LNCAP (cell line): ENCODE measurements around the gene FBXO31.

Experiments
- TF ChIP-seq, protein P1 (sequence below): fragments of 450-650 bp; IDR thresholded peaks from 2 replicates; pipeline ENCODE4 v1.5.1; 2017; ENCODE audit warnings: mild to moderate bottlenecking

Gene FBXO31

GRCh38 chr16:87392821-87393679 is 9.5 kb upstream of the FBXO31 start:
- TF ChIP-seq, protein P1, sequence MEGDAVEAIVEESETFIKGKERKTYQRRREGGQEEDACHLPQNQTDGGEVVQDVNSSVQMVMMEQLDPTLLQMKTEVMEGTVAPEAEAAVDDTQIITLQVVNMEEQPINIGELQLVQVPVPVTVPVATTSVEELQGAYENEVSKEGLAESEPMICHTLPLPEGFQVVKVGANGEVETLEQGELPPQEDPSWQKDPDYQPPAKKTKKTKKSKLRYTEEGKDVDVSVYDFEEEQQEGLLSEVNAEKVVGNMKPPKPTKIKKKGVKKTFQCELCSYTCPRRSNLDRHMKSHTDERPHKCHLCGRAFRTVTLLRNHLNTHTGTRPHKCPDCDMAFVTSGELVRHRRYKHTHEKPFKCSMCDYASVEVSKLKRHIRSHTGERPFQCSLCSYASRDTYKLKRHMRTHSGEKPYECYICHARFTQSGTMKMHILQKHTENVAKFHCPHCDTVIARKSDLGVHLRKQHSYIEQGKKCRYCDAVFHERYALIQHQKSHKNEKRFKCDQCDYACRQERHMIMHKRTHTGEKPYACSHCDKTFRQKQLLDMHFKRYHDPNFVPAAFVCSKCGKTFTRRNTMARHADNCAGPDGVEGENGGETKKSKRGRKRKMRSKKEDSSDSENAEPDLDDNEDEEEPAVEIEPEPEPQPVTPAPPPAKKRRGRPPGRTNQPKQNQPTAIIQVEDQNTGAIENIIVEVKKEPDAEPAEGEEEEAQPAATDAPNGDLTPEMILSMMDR, result no peak

DNA sequence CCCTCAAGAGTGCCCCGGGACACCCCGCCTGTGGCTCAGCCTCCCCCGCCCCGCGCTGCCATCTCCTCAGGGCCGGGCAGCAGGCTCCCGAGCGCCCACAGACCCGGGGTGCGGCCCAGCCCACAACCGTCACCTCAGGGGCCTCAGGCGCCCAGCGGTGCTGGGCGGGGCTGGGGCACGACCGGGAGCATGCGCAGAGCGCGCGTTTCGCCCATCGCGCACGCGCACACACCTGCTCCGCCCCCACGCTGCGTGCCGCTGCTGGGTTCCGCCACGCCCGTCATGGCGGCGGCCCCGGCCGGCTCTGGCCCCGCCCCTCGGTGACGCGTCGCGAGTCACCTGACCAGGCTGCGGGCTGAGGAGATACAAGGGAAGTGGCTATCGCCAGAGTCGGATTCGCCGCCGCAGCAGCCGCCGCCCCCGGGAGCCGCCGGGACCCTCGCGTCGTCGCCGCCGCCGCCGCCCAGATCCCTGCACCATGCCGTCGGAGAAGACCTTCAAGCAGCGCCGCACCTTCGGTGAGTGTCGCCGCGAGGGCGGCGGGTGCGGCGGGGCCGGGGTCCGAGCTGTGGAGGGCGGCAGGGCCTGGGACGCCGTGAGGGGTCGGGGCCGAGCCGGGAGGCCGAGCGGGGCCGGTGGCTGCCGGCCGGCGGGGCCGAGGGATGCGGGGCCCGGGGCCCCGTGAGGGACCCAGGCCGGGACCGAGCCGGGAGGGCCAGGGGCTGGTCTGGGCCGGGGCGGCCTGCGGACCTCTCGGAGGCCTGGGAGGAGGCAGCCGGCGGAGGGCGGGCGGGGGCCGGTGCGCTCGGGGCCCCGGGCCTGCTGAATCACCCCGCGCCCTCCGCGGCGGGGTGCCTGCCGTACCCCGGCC is 8.6 kb upstream of the FBXO31 start, which contains the start of gene MAP1LC3B:
Gene MAP1LC3B (plus strand): TSS at position 387 of the 871 bp plus-strand sequence. CDS start 92 bp downstream, at position 479.
- TF ChIP-seq, protein P1, result no peak

DNA sequence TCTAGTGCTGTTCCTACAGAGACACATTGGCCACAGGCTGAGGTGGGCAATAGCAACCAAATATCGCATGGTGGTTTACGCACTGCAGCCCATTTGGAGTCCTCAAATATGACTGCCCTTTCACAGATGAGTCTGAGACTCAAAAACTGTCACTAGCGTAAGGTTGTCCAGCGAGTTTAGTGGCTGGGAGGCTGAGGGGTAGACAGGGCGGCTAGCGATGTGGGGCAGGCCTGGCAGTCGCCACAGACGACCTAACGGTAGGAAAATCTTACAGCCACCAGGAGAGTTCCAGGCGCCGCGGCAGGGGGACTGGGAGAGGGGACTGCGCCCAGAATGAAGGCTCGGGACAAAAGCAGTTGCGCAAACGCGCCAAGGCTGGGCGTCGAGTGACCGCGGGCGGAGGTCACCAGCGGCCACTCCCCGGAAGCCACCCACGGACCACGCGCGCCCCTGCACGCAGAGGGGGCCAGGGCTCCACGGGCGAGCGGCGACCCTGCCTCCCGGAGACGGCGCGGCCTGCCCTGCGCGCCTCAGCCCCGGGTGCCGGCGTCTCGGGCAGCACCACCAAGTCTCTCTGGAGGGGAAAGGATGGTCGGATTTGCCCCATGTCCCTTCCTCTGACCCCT is 7.9 kb upstream of the FBXO31 start:
- TF ChIP-seq, protein P1, result no peak

DNA sequence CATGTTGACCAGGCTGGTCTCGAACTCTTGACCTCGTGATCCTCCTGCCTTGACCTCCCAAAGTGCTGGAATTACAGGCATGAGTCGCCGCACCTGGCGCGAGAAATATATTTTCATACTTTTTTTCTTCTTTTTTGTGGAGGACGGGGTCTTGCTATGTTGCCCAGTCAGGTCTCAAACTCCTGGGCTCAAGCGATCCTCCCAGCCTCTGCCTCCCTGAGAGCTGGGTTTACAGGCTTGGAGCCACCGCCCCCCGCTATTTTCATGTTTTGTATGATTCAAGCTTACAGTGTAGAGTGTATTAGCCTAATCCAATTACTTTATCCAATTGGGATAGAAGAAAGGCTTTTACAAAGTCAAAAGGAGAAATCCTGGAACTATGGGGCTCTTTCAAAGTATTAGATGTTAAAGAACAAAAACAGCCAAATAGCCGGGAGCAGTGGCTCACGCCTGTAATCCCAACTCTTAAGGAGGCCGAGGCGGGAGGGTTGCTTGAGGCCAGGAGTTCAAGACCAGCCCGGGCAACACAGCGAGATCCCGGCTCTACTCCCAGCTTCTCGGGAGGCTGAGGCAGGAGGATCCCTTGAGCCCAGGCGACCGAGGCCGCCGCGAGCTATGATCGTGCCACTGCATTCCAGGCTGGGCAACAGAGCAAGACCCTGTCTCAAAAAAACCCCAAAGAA is 7.2 kb upstream of the FBXO31 start:
- TF ChIP-seq, protein P1, result no peak

DNA sequence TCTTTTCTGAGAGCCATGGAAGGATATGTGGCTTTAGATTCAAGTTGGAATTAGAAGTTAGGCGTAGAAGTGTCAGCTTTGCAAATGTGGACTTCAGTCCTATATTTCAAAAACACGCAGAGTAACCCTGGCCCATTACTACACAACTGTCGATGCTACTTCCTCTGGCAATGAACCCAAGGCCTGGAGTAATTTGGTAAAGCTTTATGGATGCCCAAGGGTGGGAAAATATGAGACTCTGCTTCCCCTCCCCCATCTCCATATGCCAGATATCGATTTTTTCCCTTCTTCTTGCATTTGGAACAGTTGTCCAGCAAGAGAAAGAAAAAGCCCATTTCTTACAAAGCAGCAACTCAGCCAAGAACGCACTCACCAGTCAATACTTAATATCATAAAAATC is 5.7 kb upstream of the FBXO31 start:
- TF ChIP-seq, protein P1, result no peak

- TF ChIP-seq, protein P1, result no peak
Measured at GRCh38 chr16:87388818-87389134, 5.2 kb upstream of the FBXO31 start.
